ENCODE measurements around the gene SNRPF. TPM values are rescaled to one million over a fixed set of nuclear protein-coding genes. Genes with fewer than 3 reads are reported as not detected.

SNRPF gene
- total RNA-seq, 6 experiments from 2014 or later = 5.8 to 10.4 (median 8.5) TPM

DNA sequence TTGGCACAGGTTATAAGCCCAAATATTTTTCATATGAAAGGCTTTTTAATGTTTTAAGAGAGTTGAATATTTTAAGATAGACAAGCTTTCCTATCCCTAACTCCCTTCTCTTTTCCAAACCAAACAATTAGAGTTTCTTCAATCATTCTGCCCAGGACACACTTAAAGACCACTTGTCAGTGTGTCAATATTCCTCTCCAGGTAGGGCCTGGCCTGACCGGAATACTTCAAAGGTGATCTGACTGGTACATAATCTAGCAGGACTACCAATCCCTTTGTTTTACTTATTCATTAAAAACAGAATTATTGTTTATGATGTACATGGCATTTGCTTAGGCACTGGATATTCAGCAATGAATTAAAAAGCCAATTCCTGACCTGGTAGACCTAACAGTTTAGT lies 24.2 kb upstream of the SNRPF start:
- Histone ChIP-seq H3K9me3 (no peaks in the 10 kb centered on the region), H3K4me3 (no peak overlapping the region), H3K27me3 (no peaks in the 10 kb centered on the region), H3K27ac (no peak overlapping the region), H3K36me3 (no peaks in the 10 kb centered on the region), H3K4me1 (peaks cover 0 to 25% (median 0%) of the 10 kb centered on the region in 4 donors)
- TF ChIP-seq, protein P1, sequence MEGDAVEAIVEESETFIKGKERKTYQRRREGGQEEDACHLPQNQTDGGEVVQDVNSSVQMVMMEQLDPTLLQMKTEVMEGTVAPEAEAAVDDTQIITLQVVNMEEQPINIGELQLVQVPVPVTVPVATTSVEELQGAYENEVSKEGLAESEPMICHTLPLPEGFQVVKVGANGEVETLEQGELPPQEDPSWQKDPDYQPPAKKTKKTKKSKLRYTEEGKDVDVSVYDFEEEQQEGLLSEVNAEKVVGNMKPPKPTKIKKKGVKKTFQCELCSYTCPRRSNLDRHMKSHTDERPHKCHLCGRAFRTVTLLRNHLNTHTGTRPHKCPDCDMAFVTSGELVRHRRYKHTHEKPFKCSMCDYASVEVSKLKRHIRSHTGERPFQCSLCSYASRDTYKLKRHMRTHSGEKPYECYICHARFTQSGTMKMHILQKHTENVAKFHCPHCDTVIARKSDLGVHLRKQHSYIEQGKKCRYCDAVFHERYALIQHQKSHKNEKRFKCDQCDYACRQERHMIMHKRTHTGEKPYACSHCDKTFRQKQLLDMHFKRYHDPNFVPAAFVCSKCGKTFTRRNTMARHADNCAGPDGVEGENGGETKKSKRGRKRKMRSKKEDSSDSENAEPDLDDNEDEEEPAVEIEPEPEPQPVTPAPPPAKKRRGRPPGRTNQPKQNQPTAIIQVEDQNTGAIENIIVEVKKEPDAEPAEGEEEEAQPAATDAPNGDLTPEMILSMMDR (IDR thresholded peaks at IDR 0.05) = no peak
- no peak for TF ChIP-seq POLR2A (IDR thresholded peaks at IDR 0.05)
- 75% methylated on average over 1 of the region's 1 CpG for WGBS (ENCODE audit: insufficient coverage, low coverage, low lambda C conversion rate, missing lambda C conversion rate)
- ATAC-seq = no peak
- no peak for DNase-seq
- intact Hi-C loops (cut with DNase I) = no loop called here

DNA sequence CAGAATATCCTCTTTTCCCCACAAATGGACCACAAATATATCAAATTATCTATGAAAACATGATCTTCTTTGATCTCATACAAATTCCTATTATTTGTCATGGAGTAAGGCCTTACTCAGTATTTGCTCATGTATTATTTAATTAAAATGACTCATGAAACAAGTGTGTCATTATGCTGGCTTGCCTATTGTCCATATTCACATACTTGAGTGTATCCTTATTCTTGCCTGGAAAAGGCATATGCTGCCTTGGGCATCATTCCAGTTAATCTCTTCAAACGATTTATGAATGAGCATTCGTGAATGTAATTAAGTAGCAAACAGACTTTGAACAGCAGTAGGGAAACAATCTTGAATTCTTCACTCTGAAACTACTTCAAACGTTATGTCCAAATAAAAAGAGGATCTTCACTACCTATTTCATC lies 22.6 kb upstream of the SNRPF start:
- no peak for TF ChIP-seq POLR2A (IDR thresholded peaks at IDR 0.05)
- TF ChIP-seq, protein P1 (IDR thresholded peaks at IDR 0.05) = no peak
- peak in 1 of 4 donors; percentile 49 for ATAC-seq
- no peaks in the 10 kb centered on the region for H3K27me3 ChIP-seq
- peaks cover 0 to 21% (median 0%) of the 10 kb centered on the region in 4 donors for H3K4me1 ChIP-seq
- 19% methylated on average over 3 of the region's 3 CpGs for WGBS (ENCODE audit: insufficient coverage, low coverage, low lambda C conversion rate, missing lambda C conversion rate)
- H3K27ac ChIP-seq = no peak overlapping the region
- no peaks in the 10 kb centered on the region for H3K9me3 ChIP-seq
- no peak overlapping the region for H3K4me3 ChIP-seq
- DNase-seq = no peak
- intact Hi-C loops (cut with DNase I) = no loop called here
- H3K36me3 ChIP-seq = no peaks in the 10 kb centered on the region

DNA sequence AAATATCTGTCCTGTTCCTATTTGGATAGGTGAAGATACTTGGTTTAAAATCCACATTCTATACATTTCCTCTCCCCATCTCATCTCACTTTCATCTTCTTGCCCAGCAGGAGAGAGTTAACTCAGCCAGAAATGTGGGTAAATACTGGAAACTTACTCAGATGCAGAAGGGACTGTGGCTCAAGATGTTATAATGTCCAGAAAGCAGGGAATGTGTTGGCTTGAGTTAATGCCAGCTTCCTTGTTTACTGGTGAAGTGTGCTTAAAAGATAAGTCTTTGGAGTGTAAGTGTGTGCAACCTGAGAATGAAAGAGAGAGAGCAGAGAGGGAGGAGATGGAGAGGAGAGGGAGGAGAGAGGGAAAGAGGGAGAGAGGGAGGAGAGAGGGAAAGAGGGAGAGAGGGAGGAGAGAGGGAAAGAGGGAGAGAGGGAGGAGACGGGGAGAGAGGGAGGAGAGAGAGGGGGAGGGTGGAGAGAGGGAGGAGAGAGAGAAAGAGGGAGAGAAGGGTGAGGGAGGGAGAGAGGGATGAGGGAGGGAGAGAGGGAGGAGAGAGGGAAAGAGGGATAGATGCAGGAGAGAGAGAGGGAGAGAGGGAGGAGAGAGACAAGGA lies 22.0 kb upstream of the SNRPF start:
- no peaks in the 10 kb centered on the region for H3K27me3 ChIP-seq
- no peak overlapping the region for H3K27ac ChIP-seq
- intact Hi-C loops (cut with DNase I) = no loop called here
- TF ChIP-seq POLR2A (IDR thresholded peaks at IDR 0.05) = no peak
- TF ChIP-seq, protein P1 (IDR thresholded peaks at IDR 0.05) = no peak
- ATAC-seq = peak in 3 of 4 donors; percentile 13 to 36 (median 30)
- peaks cover 0 to 21% (median 0%) of the 10 kb centered on the region in 4 donors for H3K4me1 ChIP-seq
- H3K9me3 ChIP-seq = no peaks in the 10 kb centered on the region
- H3K4me3 ChIP-seq = no peak overlapping the region
- WGBS (ENCODE audit: insufficient coverage, low coverage, low lambda C conversion rate, missing lambda C conversion rate) = 0% methylated on average over 1 of the region's 1 CpG
- no peak for DNase-seq
- no peaks in the 10 kb centered on the region for H3K36me3 ChIP-seq

DNA sequence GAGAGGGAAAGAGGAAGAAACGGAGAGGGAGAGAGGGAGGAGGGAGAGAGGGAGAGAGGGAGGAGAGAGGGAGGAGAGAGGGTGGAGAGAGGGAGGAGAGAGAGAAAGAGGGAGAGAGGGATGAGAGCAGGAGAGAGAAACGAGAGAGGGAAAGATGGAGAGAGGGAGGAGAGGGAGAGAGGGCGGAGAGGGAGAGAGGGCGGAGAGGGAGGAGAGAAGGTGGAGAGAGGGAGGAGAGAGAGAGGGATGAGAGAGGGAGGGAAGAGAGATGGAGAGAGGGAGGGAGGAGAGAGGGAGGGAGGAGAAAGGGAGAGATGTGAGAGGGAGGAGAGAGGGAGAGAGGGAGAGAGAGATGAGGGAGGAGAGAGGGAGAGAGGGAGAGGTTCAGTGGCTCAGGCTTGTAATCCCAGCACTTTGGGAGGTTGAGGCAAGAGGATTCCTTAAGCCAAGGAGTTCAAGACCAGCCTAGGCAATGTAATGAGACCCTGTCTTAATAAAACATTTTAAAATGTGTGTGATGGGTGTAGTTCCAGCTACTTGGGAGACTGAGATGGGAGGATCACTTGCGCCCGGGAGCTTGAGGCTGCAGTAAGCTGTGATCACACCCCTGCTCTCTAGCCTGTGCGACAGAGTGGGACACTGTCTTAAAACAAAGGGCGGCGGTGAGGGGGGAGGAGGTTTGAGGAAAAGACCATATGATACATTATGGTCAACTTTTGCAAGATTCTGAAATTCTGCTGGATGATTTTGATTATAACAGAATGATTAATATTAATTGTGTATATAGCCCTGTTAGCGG lies 21.3 kb upstream of the SNRPF start:
- no peaks in the 10 kb centered on the region for H3K9me3 ChIP-seq
- no peaks in the 10 kb centered on the region for H3K36me3 ChIP-seq
- 64% methylated on average over 10 of the region's 10 CpGs for WGBS (ENCODE audit: insufficient coverage, low coverage, low lambda C conversion rate, missing lambda C conversion rate)
- no peak for TF ChIP-seq POLR2A (IDR thresholded peaks at IDR 0.05)
- TF ChIP-seq, protein P1 (IDR thresholded peaks at IDR 0.05) = no peak
- no peaks in the 10 kb centered on the region for H3K27me3 ChIP-seq
- peak overlapping the region in 2 of 3 donors; percentile 73 to 75 for H3K27ac ChIP-seq
- peaks cover 0 to 21% (median 0%) of the 10 kb centered on the region in 4 donors for H3K4me1 ChIP-seq
- ATAC-seq (peak; percentile 15 to 47 (median 39)), DNase-seq (no peak)
- intact Hi-C loops (cut with DNase I) = no loop called here
- no peak overlapping the region for H3K4me3 ChIP-seq

All from right lobe of liver (tissue), 6 donors.